NCI-H1092 treated with DMSO at 0.1 percent for 48 hours (cell line): Measurements from ENCODE around the gene CENPO.

ENCODE experiments used
- DNase-seq: peaks from one replicate; lab custom pipeline; 2025; lab: John Stamatoyannopoulos, UW

Gene CENPO

DNA sequence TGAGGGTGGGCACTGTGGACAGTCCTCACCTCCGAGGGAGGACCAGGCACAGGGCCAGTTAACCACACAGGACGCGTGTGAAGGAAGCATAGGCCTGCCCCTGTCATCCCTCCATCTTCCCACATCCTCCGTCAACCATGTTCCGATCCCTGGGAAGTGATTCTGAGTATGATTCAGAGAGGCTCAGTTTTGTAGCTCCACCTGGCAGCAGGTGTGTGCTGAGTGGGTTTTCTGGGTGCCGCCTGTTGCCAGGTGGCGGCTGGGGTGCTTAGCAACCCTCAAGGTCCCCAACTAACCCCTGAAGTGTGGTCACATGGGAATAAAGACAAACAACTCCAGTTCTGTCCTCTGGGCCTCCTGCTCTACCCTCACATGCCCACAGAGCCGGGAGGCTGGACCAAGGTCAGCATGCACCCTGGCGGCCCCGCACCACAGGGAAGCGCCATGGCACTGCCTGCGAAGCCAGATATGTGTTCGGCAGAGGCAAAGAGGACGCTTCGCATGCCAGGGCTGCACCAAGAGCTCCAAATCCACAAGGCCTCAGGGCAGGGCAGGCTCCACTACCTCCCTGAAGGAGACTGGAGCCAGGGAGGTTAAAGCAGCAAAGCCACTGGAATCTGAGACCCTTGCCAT, 66.9 kb downstream of the CENPO start:
- DNase-seq, result no peak

DNA sequence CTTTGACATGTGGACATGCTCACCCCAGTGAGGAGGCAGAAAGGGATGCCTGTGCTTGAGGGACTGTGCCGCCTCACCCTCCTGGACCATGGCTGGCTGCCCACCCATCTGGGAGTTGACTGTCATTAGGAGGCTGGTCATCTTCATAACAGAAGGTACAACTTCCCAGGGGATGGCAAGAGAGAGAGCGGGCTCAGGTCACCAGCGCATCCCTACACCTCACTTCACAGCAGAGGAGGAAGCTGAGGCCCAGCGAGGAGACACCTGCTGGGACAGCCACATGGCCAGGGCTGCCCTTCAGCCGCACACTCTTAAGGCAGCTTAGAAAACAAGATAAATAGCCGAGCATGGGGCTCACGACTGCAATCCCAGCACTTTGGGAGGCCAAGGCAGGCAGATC, 67.4 kb downstream of the CENPO start:
- DNase-seq, result no peak

DNA sequence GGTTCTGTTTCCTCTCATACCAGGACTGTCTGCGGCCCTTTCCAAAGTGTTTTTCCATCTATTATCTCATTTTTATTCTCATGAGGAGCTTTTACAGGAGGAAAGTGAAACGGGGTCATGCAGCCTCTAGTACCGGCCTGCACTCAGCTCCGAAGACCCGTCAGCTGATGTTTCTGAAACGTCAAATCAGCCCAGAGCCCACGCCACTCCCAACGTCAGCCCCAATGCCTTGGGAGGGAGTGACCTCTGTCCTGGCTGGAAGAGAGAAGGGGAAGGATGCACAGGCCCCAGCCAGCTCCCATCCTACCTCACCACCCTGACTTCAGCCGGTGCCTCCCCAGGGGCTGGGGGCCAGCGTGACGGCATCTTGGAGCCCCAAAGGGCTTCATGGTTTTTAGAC, 68.3 kb downstream of the CENPO start:
- DNase-seq, result no peak

DNA sequence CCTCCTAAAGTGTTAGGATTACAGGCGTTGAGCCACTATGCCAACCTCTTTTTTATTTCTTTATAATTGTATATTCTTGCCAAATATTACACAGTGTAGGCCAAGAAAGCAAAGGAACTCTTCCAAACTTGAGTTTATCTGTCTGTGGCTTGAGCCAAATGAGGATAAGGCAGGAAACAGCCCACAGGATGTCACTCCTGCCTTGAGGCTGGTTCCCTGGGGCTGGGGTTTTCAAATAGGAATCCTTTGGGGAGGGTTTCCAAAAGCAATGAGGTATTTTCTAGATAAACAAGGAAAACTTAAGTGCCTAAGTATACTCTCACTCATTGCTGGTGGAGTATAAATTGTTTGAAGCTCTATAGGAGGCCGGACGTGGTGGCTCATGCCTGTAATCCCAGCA, 70.4 kb downstream of the CENPO start:
- DNase-seq, result no peak

DNA sequence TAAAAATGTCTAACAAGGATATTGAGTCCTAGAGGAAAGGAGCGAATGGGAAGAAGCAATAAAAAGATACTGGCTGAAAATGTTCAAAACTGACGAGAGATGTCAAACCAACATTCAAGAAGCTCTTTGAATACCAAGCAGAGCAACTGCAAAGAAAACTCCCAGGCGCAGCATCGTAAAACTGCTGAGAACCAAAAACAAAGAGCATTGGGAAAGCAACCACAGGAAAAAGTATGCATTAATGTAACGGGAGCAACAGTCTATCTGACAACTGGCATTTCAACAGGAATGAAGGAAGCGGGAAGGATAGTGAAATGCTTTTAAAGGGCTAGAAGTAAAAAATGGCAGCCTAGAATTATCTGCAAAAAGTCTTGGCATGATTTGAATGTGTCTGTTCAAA, 73.7 kb downstream of the CENPO start:
- no peak for DNase-seq

DNA sequence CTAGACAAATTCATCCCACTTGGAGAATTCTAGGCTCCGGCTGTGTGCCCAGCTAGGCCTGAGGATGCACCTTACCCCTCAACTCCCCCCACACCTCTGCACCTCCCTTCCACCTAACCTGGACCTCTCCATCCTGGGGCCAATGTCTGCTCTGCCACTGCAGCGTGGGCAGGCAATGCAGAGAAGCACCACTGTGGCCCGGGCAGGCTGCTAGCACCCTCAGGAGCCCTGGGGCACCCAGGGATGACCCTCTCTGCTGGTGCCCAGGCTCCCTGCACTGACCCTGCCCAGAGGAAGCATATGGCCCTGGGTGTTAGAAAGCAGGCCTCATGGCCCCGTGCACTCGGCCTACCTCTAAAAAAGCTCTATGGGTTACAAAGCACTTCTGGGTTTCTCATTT, 77.2 kb downstream of the CENPO start:
- DNase-seq, result no peak

DNA sequence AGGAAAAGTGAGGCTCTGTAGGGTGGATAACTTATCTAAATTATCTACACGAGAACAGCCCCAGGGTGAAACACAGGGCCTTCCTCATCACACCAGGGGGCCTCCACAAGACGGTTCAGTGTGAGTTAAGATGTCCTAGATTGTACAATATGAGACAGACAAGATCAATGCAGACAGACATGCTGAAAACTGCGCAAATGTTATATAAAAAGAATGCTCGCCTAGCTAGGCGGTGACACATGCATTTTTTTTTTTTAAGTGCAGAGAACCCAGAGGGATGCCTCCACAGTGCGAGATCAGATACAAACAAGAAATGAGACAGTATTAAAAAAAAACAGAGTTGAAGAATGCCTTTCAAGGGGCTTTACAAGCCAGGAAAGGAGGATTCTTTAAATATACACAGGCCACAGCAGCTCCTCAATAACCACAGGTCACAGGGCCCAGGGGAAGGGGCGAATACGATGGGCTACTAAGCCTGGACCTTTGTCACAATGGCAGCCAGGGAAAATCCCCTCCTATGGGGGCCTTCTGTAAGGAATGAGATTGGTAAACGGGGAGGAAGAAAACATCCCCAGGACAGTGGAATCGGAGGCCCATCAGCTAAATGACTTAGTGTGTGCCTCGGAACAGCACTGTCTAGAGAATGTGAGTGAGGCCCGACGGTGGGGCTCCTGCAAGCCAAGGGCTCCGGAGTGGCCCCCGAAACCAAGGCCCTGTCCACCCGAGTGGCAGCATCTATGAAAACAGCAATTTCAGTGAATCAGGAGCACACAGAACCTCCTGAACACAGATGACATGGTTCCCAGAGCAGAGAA, 77.9 kb downstream of the CENPO start:
- DNase-seq, result no peak

DNA sequence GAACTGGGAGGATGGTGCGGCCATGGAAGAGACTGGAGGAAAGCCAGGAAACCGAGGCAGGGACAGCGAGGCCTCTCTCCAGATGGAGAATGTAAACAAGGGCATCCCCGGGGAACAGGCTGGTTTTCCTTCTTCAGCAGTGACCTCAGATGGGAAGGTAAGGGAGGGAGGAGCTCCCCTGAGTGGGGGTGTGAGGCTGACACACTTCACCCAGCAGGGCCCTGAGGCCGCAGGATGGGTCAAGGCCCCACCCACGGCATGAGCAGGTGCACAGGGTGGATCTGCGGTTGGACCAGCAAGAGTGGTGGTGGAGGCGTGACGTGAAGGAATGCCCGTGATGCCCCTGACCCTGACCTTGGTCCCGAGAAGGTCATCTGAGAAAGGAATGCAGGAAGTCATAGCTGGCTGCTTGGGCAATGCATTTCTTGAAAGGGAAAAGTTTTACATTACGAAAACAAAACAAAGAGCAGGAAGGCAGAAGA, 78.7 kb downstream of the CENPO start:
- no peak for DNase-seq
